HepG2 (cell line): Measurements from ENCODE around the gene HSDL1.

Source experiments
- CC2D1A ChIP-seq: sonication (generic); formaldehyde crosslinking; IDR thresholded peaks from 2 replicates; pipeline ENCODE4 v1.8.1; 2023; ENCODE audit warnings: mild to moderate bottlenecking, missing genetic modification reagents
- CTCF ChIP-seq: sonication (generic); formaldehyde crosslinking; IDR thresholded peaks from 2 replicates; pipeline ENCODE4 v1.5.0; 2020; ENCODE audit warnings: mild to moderate bottlenecking, missing genetic modification reagents, moderate library complexity
- GABPB1 ChIP-seq: IDR thresholded peaks from 2 replicates; pipeline ENCODE4 v1.6.1; 2016; ENCODE audit warnings: mild to moderate bottlenecking, missing genetic modification reagents, moderate library complexity, missing compliant biosample characterization
- HBP1 ChIP-seq: IDR thresholded peaks from 2 replicates; pipeline ENCODE4 v1.6.1; 2016; ENCODE audit warnings: low read depth, control low read depth
- JUNB ChIP-seq: sonication (generic); formaldehyde crosslinking; IDR thresholded peaks from 2 replicates; pipeline ENCODE4 v1.8.0; 2022; ENCODE audit warnings: missing genetic modification reagents, mild to moderate bottlenecking, borderline replicate concordance
- MXI1 ChIP-seq: IDR thresholded peaks from 3 replicates; pipeline ENCODE4 v1.6.1; 2012; ENCODE audit warnings: low read depth, low read length, inconsistent platforms, borderline replicate concordance
- NFE2 ChIP-seq: sonication (generic); formaldehyde crosslinking; IDR thresholded peaks from 2 replicates; pipeline ENCODE4 v1.4.0; 2020; ENCODE audit warnings: missing genetic modification reagents
- NFYB ChIP-seq: sonication (generic); formaldehyde crosslinking; IDR thresholded peaks from 2 replicates; pipeline ENCODE4 v1.4.0; 2020; ENCODE audit warnings: missing genetic modification reagents
- POLR2A ChIP-seq, 2 experiments: IDR thresholded peaks; 2 replicates each; pipeline ENCODE4 v1.6.1; 2011; ENCODE audit warnings: low read depth in 2 of 2, low read length in 2 of 2, mild to moderate bottlenecking in 1 of 2, moderate library complexity in 1 of 2; ENCODE audit not compliant: insufficient read depth in 1 of 2
- RFX5 ChIP-seq: IDR thresholded peaks from 2 replicates; pipeline ENCODE4 v1.6.1; 2011; ENCODE audit warnings: low read depth, low read length, improper control_type of control experiment
- ZNF180 ChIP-seq: sonication (generic); formaldehyde crosslinking; IDR thresholded peaks from 2 replicates; pipeline ENCODE4 v1.4.0; 2020; ENCODE audit warnings: low read depth, missing genetic modification reagents, borderline replicate concordance
- ZNF260 ChIP-seq: sonication (generic); formaldehyde crosslinking; IDR thresholded peaks from 2 replicates; pipeline ENCODE4 v1.4.0; 2020; ENCODE audit warnings: missing genetic modification reagents, low read depth, mild to moderate bottlenecking, borderline replicate concordance
- ZNF432 ChIP-seq: sonication (generic); formaldehyde crosslinking; IDR thresholded peaks from 2 replicates; pipeline ENCODE4 v1.5.0; 2020; ENCODE audit warnings: missing genetic modification reagents, mild to moderate bottlenecking, borderline replicate concordance
- TF ChIP-seq, protein P1 (sequence below): sonication (generic); formaldehyde crosslinking; IDR thresholded peaks from 2 replicates; pipeline ENCODE4 v1.4.0; 2020; ENCODE audit warnings: missing genetic modification reagents, borderline replicate concordance

DNA sequence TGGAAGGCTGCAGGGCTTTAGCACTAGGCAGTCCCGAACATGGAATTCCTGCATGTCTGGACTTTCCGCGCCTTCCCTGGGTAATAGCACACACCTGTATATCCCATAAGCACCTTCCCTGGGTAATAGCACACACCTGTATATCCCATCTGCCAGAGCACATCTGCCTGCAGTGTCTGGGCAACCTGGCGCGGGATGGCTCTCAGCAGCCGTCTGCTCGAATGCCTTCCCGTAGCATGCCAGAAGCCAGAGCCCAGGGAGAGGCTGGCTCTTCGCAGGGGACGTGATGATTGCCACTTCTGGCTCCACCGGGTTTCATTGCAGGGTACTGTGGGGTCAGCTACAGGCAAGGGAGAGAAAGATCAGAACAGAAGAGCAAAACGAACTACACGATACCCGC lies 49.5 kb downstream of the HSDL1 start:
- no peak for TF ChIP-seq ZNF432 (CRISPR knock-in tag)
- no peak for TF ChIP-seq MXI1
- TF ChIP-seq RFX5: no peak
- no peak for TF ChIP-seq GABPB1 (CRISPR knock-in tag)
- TF ChIP-seq POLR2A (IDR thresholded peaks at IDR 0.05; ENCODE audit: insufficient read depth in 1 of 2, low read depth in 2 of 2, low read length in 2 of 2): no peak
- TF ChIP-seq, protein P1, sequence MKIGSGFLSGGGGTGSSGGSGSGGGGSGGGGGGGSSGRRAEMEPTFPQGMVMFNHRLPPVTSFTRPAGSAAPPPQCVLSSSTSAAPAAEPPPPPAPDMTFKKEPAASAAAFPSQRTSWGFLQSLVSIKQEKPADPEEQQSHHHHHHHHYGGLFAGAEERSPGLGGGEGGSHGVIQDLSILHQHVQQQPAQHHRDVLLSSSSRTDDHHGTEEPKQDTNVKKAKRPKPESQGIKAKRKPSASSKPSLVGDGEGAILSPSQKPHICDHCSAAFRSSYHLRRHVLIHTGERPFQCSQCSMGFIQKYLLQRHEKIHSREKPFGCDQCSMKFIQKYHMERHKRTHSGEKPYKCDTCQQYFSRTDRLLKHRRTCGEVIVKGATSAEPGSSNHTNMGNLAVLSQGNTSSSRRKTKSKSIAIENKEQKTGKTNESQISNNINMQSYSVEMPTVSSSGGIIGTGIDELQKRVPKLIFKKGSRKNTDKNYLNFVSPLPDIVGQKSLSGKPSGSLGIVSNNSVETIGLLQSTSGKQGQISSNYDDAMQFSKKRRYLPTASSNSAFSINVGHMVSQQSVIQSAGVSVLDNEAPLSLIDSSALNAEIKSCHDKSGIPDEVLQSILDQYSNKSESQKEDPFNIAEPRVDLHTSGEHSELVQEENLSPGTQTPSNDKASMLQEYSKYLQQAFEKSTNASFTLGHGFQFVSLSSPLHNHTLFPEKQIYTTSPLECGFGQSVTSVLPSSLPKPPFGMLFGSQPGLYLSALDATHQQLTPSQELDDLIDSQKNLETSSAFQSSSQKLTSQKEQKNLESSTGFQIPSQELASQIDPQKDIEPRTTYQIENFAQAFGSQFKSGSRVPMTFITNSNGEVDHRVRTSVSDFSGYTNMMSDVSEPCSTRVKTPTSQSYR (CRISPR knock-in tag): no peak
- no peak for TF ChIP-seq CC2D1A
- TF ChIP-seq NFE2 (CRISPR knock-in tag): no peak
- no peak for TF ChIP-seq NFYB (CRISPR knock-in tag)
- TF ChIP-seq ZNF180 (CRISPR knock-in tag): no peak
- TF ChIP-seq JUNB (CRISPR knock-in tag): no peak
- TF ChIP-seq CTCF: no peak
- TF ChIP-seq HBP1 (CRISPR knock-in tag): no peak
- TF ChIP-seq ZNF260: no peak
